C4-2B (cell line): ENCODE results near the gene MSANTD3.
"Not testable (repeated sequence)": the region's sequence is repeated elsewhere in the genome, so short reads cannot be mapped to it uniquely, and the experiment has no call there.

Experiments
- H3K27ac ChIP-seq: fragments of 450-650 bp; 2 replicates; pipeline ENCODE4 v1.5.1; 2017
- CTCF ChIP-seq: fragments of 450-650 bp; conservative IDR thresholded peaks from 2 replicates; pipeline ENCODE4 v1.5.1; 2017; ENCODE audit warnings: mild to moderate bottlenecking
- ZFX ChIP-seq: fragments of 450-650 bp; IDR thresholded peaks from 2 replicates; pipeline ENCODE4 v1.6.1; 2017

The MSANTD3 gene

GRCh38 chr9:100419166-100419565, 7.8 kb upstream of the MSANTD3 start:
- TF ChIP-seq CTCF (no peak), ZFX (no peak)
- no peak overlapping the region for H3K27ac ChIP-seq

GRCh38 chr9:100421116-100421515, 5.8 kb upstream of the MSANTD3 start:
- H3K27ac ChIP-seq: not testable (repeated sequence)

- no peak overlapping the region for H3K27ac ChIP-seq
These were observed 1.2 kb upstream of the MSANTD3 start for GRCh38 chr9:100425758-100426157.

GRCh38 chr9:100426189-100426529, 784 bp upstream of the MSANTD3 start:
- H3K27ac ChIP-seq: peak overlapping the region; percentile 69
- no peak for TF ChIP-seq CTCF

More at GRCh38 chr9:100425758-100426157, 1.2 kb upstream of the MSANTD3 start:
- TF ChIP-seq ZFX (no peak), CTCF (no peak)

- H3K27ac ChIP-seq: peak overlapping the region; percentile 69
- TF ChIP-seq CTCF: no peak
- peak; percentile 83 for TF ChIP-seq ZFX
These were observed 672 bp downstream of the MSANTD3 start for GRCh38 chr9:100427366-100428263.

GRCh38 chr9:100428871-100429654, 2.1 kb downstream of the MSANTD3 start:
- TF ChIP-seq ZFX: no peak
- TF ChIP-seq CTCF: no peak
- no peak overlapping the region for H3K27ac ChIP-seq

- TF ChIP-seq CTCF: no peak
- TF ChIP-seq ZFX: no peak
- no peak overlapping the region for H3K27ac ChIP-seq
These were observed 3.5 kb downstream of the MSANTD3 start for GRCh38 chr9:100430286-100430940.
